Measurements from ENCODE around the gene CALML5. TPM values are rescaled to one million over a fixed set of nuclear protein-coding genes. Genes with fewer than 3 reads are reported as not detected.

CALML5 gene
- polyA plus RNA-seq, 1 of the 3 experiments (the other 2 are of a cell fraction) = not detected

- H3K4me1 ChIP-seq (ENCODE audit: control insufficient read depth in 1 of 2, insufficient read depth in 2 of 2, low read depth in 1 of 2, low read length in 1 of 2) = peaks cover 7 to 14% of the 10 kb centered on the region in 2 experiments; a peak in 1 of 4 replicates
- H3K9me3 ChIP-seq = 0 out of 2 replicates have a peak, but pooled peaks cover 16% of the 10 kb centered on the region
- no peaks in the 10 kb centered on the region for H3K9me2 ChIP-seq
- H3K27ac ChIP-seq (ENCODE audit: low read depth in 2 of 2, low read length in 1 of 2) = no peak overlapping the region
- CTCF ChIA-PET = interaction anchor here (2.3 kb wide), 1 partner anchor 78 kb away, joined by 7 read pairs; no protein-coding TSS in a partner anchor
- H2AFZ ChIP-seq (ENCODE audit: low read depth) = no peak overlapping the region
- H3K79me2 ChIP-seq (ENCODE audit: insufficient read depth) = no peaks in the 10 kb centered on the region
- no peak overlapping the region for H3K9ac ChIP-seq
- no peaks in the 10 kb centered on the region for H3K27me3 ChIP-seq (ENCODE audit: insufficient read depth)
- TF ChIP-seq TEAD4 (IDR thresholded peaks at IDR 0.05; ENCODE audit: borderline replicate concordance, insufficient read depth) = no peak
- TF ChIP-seq TCF12 (IDR thresholded peaks at IDR 0.05) = no peak
- no peak for TF ChIP-seq EZH2phosphoT487 (IDR thresholded peaks at IDR 0.05; ENCODE audit: borderline replicate concordance, low read depth)
- no peak for TF ChIP-seq ELF1 (IDR thresholded peaks at IDR 0.05)
- no peak for TF ChIP-seq MEF2A (IDR thresholded peaks at IDR 0.05; ENCODE audit: borderline replicate concordance, low read depth)
- no peak for TF ChIP-seq YY1 (IDR thresholded peaks at IDR 0.05; ENCODE audit: low read depth)
- no peak for TF ChIP-seq NFIC (IDR thresholded peaks at IDR 0.05; ENCODE audit: borderline replicate concordance)
- no peak overlapping the region for H3K4me3 ChIP-seq (ENCODE audit: low read depth in 2 of 2, low read length in 1 of 2)
- H3K4me2 ChIP-seq = no peak overlapping the region
- no peak for DNase-seq
- POLR2A ChIA-PET = no interaction called here
- H3K36me3 ChIP-seq (replicated peaks in 1 of 2; ENCODE audit: control insufficient read depth in 1 of 2, insufficient read depth in 2 of 2, low read length in 1 of 2) = no peaks in the 10 kb centered on the region
- H3F3A ChIP-seq (replicated peaks; ENCODE audit: insufficient read depth) = no peaks in the 10 kb centered on the region
- WGBS (ENCODE audit: low lambda C conversion rate) = 73% methylated on average over 1 of the region's 2 CpGs
- H4K20me1 ChIP-seq (ENCODE audit: insufficient read depth) = no peaks in the 10 kb centered on the region
These were observed 46.0 kb upstream of the CALML5 start for GRCh38 chr10:5545426-5545777.

DNA sequence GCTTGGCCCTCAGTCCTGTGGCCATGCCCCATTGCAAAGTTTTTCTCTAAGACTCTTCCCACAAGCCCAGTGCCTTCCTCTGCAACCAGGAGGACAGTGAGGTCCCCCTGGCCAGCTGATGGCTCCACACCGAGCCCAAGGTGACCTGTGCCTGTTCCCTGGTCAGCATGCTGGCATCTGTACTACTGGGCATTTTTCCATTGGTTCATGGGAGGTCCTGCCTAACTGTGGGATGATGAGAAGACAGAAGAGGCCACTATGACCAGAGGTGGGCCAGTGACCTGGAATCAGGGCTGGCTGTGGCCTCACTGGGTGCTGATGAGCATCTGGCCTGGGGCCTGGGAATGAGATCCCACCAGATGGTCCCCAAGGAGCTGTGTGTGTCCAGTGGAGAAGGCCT is 45.6 kb upstream of the CALML5 start:
- CTCF ChIA-PET = interaction anchor here (2.3 kb wide), 1 partner anchor 78 kb away, joined by 7 read pairs; no protein-coding TSS in a partner anchor
- Histone ChIP-seq H2AFZ (ENCODE audit: low read depth) (no peak overlapping the region), H3K27me3 (ENCODE audit: insufficient read depth) (no peaks in the 10 kb centered on the region), H3K4me3 (ENCODE audit: low read depth in 2 of 2, low read length in 1 of 2) (no peak overlapping the region), H3K9me3 (0 out of 2 replicates have a peak, but pooled peaks cover 16% of the 10 kb centered on the region), H4K20me1 (ENCODE audit: insufficient read depth) (no peaks in the 10 kb centered on the region), H3F3A (replicated peaks; ENCODE audit: insufficient read depth) (no peaks in the 10 kb centered on the region), H3K27ac (ENCODE audit: low read depth in 2 of 2, low read length in 1 of 2) (no peak overlapping the region), H3K9me2 (no peaks in the 10 kb centered on the region), H3K79me2 (ENCODE audit: insufficient read depth) (no peaks in the 10 kb centered on the region), H3K4me2 (no peak overlapping the region), H3K4me1 (ENCODE audit: control insufficient read depth in 1 of 2, insufficient read depth in 2 of 2, low read depth in 1 of 2, low read length in 1 of 2) (peaks cover 7 to 14% of the 10 kb centered on the region in 2 experiments; a peak in 1 of 4 replicates), H3K36me3 (replicated peaks in 1 of 2; ENCODE audit: control insufficient read depth in 1 of 2, insufficient read depth in 2 of 2, low read length in 1 of 2) (no peaks in the 10 kb centered on the region), H3K9ac (no peak overlapping the region)
- no peak for DNase-seq
- POLR2A ChIA-PET = no interaction called here
- no CpG with 5 or more reads among the region's 1 CpG for WGBS (ENCODE audit: low lambda C conversion rate)
- TF ChIP-seq FOXJ3 (CRISPR knock-in tag; IDR thresholded peaks at IDR 0.05) (no peak), MXI1 (IDR thresholded peaks at IDR 0.05; ENCODE audit: low read depth, low read length) (no peak), POLR2AphosphoS5 (IDR thresholded peaks at IDR 0.05; ENCODE audit: low read depth, low read length) (no peak), CHD2 (IDR thresholded peaks at IDR 0.05; ENCODE audit: low read length, partially characterized antibody) (no peak), SIN3A (IDR thresholded peaks at IDR 0.05; ENCODE audit: borderline replicate concordance, low read depth, low read length) (no peak), GABPA (IDR thresholded peaks at IDR 0.05; ENCODE audit: low read depth) (no peak), NFIC (IDR thresholded peaks at IDR 0.05; ENCODE audit: borderline replicate concordance) (no peak), RCOR1 (IDR thresholded peaks at IDR 0.05; ENCODE audit: low read length) (no peak), JUND (IDR thresholded peaks at IDR 0.05) (no peak), RXRA (IDR thresholded peaks at IDR 0.05; ENCODE audit: borderline replicate concordance, low read depth) (no peak), GATA2 (CRISPR knock-in tag; IDR thresholded peaks at IDR 0.05) (no peak), PBX3 (IDR thresholded peaks at IDR 0.05) (no peak)
- TF ChIP-seq, protein P1, sequence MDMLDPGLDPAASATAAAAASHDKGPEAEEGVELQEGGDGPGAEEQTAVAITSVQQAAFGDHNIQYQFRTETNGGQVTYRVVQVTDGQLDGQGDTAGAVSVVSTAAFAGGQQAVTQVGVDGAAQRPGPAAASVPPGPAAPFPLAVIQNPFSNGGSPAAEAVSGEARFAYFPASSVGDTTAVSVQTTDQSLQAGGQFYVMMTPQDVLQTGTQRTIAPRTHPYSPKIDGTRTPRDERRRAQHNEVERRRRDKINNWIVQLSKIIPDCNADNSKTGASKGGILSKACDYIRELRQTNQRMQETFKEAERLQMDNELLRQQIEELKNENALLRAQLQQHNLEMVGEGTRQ (IDR thresholded peaks at IDR 0.05; ENCODE audit: borderline replicate concordance, low read depth, low read length) = no peak

All from SK-N-SH (cell line).